Right renal pelvis (tissue), 4 donors: ENCODE data around the gene CAPN12. TPM values are rescaled to one million over a fixed set of nuclear protein-coding genes. Genes with fewer than 3 reads are reported as not detected.

Source experiments
- DNase-seq, 4 donors: peaks; one replicate each; pipeline ENCODE4 v3.0.0-alpha.2; 2013; ENCODE audit warnings: low read depth in 4 of 4, low spot score in 3 of 4, missing footprints in 1 of 4
- polyA plus RNA-seq, 4 donors: library from polyadenylated mRNA; unstranded; fragments of 120-200 nt; gene quantifications; one replicate each; pipeline ENCODE4 v1.2.1, GENCODE V29; 2013; ENCODE audit not compliant: insufficient read length in 4 of 4

CAPN12 gene
- polyA plus RNA-seq, 4 donors: 3.3 to 7.6 (median 6.2) TPM

GRCh38 chr19:38739440-38740256 lies 4.6 kb downstream of the CAPN12 start:
- DNase-seq: no peak

GRCh38 chr19:38737921-38738737 lies 6.1 kb downstream of the CAPN12 start:
- no peak for DNase-seq

- DNase-seq: no peak
Observed at GRCh38 chr19:38737281-38737865, 6.9 kb downstream of the CAPN12 start.

GRCh38 chr19:38736413-38737280 lies 7.6 kb downstream of the CAPN12 start:
- DNase-seq: no peak

GRCh38 chr19:38736036-38736412 lies 8.2 kb downstream of the CAPN12 start:
- DNase-seq: no peak

- DNase-seq: no peak
Observed at GRCh38 chr19:38735257-38735686, 9.0 kb downstream of the CAPN12 start.

- DNase-seq: no peak
Observed at GRCh38 chr19:38734426-38735256, 9.6 kb downstream of the CAPN12 start.

GRCh38 chr19:38734176-38734425 lies 10.2 kb downstream of the CAPN12 start:
- DNase-seq: no peak

- no peak for DNase-seq
Observed at GRCh38 chr19:38733493-38734175, 10.6 kb downstream of the CAPN12 start.

- DNase-seq: no peak
Observed at GRCh38 chr19:38733241-38733492, 11.1 kb downstream of the CAPN12 start.

GRCh38 chr19:38731654-38732301 lies 12.5 kb downstream of the CAPN12 start:
- no peak for DNase-seq

GRCh38 chr19:38730731-38731589 lies 13.3 kb downstream of the CAPN12 start:
- no peak for DNase-seq

- DNase-seq: no peak
Observed at GRCh38 chr19:38730470-38730730, 13.9 kb downstream of the CAPN12 start.

- no peak for DNase-seq
Observed at GRCh38 chr19:38729653-38730469, 14.4 kb downstream of the CAPN12 start.

GRCh38 chr19:38728752-38729541 lies 15.3 kb downstream of the CAPN12 start:
- no peak for DNase-seq

- DNase-seq: no peak
Observed at GRCh38 chr19:38727868-38728660, 16.2 kb downstream of the CAPN12 start.
